ENCODE measurements around the gene PSEN2.

PSEN2 gene

GRCh38 chr1:226884966-226885820 is 14.8 kb downstream of the PSEN2 start:
- TF ChIP-seq REST (IDR thresholded peaks at IDR 0.05; ENCODE audit: insufficient replicate concordance, low read depth) = no peak
- no peak for TF ChIP-seq SPI1 (IDR thresholded peaks at IDR 0.05; ENCODE audit: borderline replicate concordance, low read depth)
- TF ChIP-seq CTCF (IDR thresholded peaks at IDR 0.05; ENCODE audit: insufficient read depth, low read length) = no peak
- TF ChIP-seq POLR2AphosphoS5 (IDR thresholded peaks at IDR 0.05; ENCODE audit: low read depth) = no peak
- no peak for TF ChIP-seq GABPA (IDR thresholded peaks at IDR 0.05; ENCODE audit: low read depth)
- Histone ChIP-seq H3K27ac (replicated peaks) (no peak overlapping the region), H3K27me3 (ENCODE audit: insufficient read depth, poor library complexity, severe bottlenecking) (no peaks in the 10 kb centered on the region), H3K4me3 (replicated peaks; ENCODE audit: insufficient read depth, low read length) (no peak overlapping the region)
- no peak for DNase-seq (ENCODE audit: low read depth in 1 of 2, low spot score in 1 of 2)

- no peak for DNase-seq (ENCODE audit: low read depth in 1 of 2, low spot score in 1 of 2)
- H3K27me3 ChIP-seq (ENCODE audit: insufficient read depth, poor library complexity, severe bottlenecking) = no peaks in the 10 kb centered on the region
- no peak overlapping the region for H3K27ac ChIP-seq (replicated peaks)
- no peak for TF ChIP-seq SPI1 (IDR thresholded peaks at IDR 0.05; ENCODE audit: borderline replicate concordance, low read depth)
- no peak for TF ChIP-seq CTCF (IDR thresholded peaks at IDR 0.05; ENCODE audit: insufficient read depth, low read length)
- no peak for TF ChIP-seq GABPA (IDR thresholded peaks at IDR 0.05; ENCODE audit: low read depth)
- no peak for TF ChIP-seq REST (IDR thresholded peaks at IDR 0.05; ENCODE audit: insufficient replicate concordance, low read depth)
- no peak for TF ChIP-seq POLR2AphosphoS5 (IDR thresholded peaks at IDR 0.05; ENCODE audit: low read depth)
- H3K4me3 ChIP-seq (replicated peaks; ENCODE audit: insufficient read depth, low read length) = no peak overlapping the region
Observed at GRCh38 chr1:226886122-226886901, 15.9 kb downstream of the PSEN2 start.

- Histone ChIP-seq H3K27me3 (ENCODE audit: insufficient read depth, poor library complexity, severe bottlenecking) (no peaks in the 10 kb centered on the region), H3K27ac (replicated peaks) (no peak overlapping the region), H3K4me3 (replicated peaks; ENCODE audit: insufficient read depth, low read length) (no peak overlapping the region)
- TF ChIP-seq GABPA (IDR thresholded peaks at IDR 0.05; ENCODE audit: low read depth) (no peak), REST (IDR thresholded peaks at IDR 0.05; ENCODE audit: insufficient replicate concordance, low read depth) (no peak), POLR2AphosphoS5 (IDR thresholded peaks at IDR 0.05; ENCODE audit: low read depth) (no peak), CTCF (IDR thresholded peaks at IDR 0.05; ENCODE audit: insufficient read depth, low read length) (no peak), SPI1 (IDR thresholded peaks at IDR 0.05; ENCODE audit: borderline replicate concordance, low read depth) (no peak)
- DNase-seq (ENCODE audit: low read depth in 1 of 2, low spot score in 1 of 2) = no peak
Observed at GRCh38 chr1:226887006-226887405, 16.6 kb downstream of the PSEN2 start.
